ENCODE measurements around the gene MTCL1. TPM values are rescaled to one million over a fixed set of nuclear protein-coding genes. Genes with fewer than 3 reads are reported as not detected.

The MTCL1 gene
- total RNA-seq: 5.2 and 15.0 TPM in 2 replicates

GRCh38 chr18:8705238-8705960, at the start of gene MTCL1:
MTCL1 (plus strand) TSS chr18:8705556; CDS start chr18:8705661, 105 bp downstream.

Other genes with a start within 250 kb of the MTCL1 start
- 54.1 and 75.0 TPM in 2 replicates for gene RAB12, start 96.1 kb upstream of the MTCL1 start, total RNA-seq